ENCODE measurements around the gene RIPOR1.
A peak's percentile ranks its signal among the peaks of the same experiment; 100 is the strongest.
"Not testable (repeated sequence)": the region's sequence is repeated elsewhere in the genome, so short reads cannot be mapped to it uniquely, and the experiment has no call there.

Gene RIPOR1, protein sequence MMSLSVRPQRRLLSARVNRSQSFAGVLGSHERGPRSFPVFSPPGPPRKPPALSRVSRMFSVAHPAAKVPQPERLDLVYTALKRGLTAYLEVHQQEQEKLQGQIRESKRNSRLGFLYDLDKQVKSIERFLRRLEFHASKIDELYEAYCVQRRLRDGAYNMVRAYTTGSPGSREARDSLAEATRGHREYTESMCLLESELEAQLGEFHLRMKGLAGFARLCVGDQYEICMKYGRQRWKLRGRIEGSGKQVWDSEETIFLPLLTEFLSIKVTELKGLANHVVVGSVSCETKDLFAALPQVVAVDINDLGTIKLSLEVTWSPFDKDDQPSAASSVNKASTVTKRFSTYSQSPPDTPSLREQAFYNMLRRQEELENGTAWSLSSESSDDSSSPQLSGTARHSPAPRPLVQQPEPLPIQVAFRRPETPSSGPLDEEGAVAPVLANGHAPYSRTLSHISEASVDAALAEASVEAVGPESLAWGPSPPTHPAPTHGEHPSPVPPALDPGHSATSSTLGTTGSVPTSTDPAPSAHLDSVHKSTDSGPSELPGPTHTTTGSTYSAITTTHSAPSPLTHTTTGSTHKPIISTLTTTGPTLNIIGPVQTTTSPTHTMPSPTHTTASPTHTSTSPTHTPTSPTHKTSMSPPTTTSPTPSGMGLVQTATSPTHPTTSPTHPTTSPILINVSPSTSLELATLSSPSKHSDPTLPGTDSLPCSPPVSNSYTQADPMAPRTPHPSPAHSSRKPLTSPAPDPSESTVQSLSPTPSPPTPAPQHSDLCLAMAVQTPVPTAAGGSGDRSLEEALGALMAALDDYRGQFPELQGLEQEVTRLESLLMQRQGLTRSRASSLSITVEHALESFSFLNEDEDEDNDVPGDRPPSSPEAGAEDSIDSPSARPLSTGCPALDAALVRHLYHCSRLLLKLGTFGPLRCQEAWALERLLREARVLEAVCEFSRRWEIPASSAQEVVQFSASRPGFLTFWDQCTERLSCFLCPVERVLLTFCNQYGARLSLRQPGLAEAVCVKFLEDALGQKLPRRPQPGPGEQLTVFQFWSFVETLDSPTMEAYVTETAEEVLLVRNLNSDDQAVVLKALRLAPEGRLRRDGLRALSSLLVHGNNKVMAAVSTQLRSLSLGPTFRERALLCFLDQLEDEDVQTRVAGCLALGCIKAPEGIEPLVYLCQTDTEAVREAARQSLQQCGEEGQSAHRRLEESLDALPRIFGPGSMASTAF

DNA sequence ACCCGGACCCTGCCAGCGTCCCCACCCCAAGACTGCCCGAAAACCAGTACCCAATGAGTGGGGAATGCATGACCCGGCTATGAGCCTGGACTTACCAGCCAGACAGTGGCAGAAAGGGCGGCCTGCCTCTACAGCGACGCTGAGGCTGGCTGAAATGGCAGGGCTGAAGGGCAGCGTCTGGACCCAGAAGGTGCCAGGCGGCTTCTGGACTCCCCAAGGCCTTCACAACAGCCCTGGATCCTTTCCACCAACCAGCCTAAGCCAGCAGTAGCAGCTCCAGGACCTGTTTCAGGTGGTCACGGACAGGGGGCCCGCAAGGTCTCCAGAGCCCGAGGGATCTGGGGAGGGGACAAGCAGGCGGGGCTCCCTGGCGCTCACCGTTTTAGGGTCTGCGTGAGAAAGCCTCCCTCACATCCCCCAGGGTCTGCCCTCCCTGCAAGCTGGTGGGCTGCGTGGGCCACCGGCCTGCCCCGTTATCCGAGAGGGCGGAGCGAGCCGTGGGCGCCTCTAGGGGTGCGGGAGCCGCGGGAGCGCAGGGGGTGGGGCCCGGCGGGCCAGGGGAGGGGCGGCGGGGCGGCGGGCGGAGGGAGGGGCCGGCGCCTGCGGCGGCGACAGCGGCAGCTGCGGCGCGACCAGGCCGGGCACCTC is at the start of gene RIPOR1:
TSS of gene RIPOR1 (plus strand) at position 608 of the 648 bp plus-strand sequence. CDS start 9,618 bp downstream, outside the sequence.
- peak; percentile 51 for DNase-seq

DNA sequence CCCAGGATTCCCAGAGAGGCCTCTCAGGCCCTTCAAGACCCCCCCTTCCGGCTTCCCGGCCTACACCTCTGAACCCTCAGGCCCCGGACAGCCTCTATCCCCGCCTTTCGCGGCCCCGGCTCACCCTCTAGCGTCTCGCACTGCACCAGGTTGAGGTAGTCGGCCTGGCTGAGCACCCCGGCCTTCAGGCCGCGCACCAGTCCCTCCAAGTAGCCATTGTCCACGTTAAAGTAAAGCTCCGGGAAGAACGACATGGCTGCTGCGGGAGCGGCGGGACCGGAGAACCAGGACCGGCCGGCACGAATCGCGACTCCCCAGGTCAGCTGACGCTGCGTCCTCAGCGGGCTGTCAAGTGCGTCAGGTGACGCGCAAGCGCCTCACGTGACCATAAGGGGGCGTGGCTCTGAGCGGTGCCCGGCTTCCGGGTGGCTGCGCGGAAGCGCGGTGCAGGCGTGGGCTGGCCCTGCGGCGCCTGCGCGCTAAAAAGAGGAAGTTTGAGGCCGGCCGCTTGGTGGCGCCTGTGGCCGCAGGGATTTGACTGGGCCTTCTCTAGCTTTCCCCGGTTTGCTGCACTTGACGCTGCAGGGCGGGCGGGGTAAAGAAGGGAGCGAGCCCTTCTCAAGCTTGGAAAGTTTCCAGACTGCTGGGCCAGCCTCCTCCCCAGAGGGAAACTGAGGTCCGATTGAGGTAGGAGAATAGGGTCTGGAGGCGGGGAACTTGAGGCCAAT is 47.6 kb upstream of the RIPOR1 start, which contains the start of gene ATP6V0D1:
TSS of gene ATP6V0D1 (minus strand) at position 325 of the 728 bp plus-strand sequence. CDS start at position 254, 71 bp downstream.
- peak; percentile 98 for DNase-seq

DNA sequence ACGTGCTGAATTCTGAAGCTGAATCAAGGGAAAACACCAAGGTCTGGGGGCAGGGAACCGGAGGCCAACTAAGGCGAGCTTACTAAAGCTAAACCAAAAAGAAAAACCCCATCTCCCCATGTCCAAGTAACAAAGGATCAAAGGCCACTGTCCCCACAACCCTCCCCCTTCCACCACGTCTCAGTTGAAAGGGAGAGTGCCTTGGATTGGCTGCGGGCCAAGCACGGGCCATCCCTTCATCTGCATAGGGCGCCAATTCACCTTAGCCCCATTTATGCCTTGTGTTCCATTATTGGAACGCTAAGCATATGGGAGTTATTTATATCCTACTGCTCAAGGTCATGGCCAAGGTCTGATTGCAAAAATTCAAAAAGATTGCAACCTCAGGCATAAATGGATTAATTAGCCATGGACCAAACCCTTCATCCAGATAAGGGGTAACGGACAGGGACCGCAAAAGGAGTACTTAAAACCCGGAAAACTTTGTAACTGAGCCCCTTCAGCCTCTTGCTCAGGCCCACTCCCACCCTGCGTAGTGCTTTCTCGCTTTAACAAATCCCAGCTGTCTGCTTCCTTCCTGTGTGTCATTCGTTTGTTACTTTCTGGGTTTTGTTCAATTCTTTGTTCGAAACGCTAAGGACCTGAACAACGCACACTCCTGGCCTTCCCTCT is 46.9 kb upstream of the RIPOR1 start:
- DNase-seq, result peak; percentile 41

DNA sequence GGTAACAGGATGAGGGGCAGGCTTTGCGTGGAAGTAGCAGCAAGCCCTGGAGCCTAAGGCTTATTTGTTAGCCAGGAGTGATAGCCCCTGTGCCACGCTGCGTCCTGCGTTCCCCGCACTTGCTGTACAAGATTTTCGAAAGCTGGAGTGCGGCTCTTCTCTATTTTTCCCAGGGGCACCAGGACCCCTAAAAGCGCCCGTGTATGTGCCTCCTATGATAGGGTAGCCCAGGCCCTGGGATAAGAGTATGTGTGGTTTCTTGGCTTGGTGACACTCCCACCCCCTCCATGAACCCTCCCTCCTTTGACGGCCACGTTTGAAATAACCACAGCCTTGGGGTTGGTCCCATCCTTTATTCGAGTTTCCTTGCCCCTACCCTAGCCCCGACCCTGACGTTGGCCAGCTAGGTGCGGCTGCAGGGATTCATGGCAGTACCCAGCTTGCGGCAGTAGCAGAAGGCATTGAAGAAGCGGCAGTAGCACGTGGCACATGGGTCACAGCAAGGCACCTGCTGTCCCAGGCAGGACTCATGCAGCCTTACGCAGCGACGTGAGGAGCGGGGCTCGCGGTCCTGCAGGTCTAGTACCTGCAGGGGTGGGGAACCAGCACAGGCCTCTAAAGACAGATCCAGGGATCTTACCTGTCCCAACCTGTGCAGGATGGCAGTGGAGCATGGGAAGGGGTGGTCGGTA is 46.2 kb upstream of the RIPOR1 start:
- no peak for DNase-seq

DNA sequence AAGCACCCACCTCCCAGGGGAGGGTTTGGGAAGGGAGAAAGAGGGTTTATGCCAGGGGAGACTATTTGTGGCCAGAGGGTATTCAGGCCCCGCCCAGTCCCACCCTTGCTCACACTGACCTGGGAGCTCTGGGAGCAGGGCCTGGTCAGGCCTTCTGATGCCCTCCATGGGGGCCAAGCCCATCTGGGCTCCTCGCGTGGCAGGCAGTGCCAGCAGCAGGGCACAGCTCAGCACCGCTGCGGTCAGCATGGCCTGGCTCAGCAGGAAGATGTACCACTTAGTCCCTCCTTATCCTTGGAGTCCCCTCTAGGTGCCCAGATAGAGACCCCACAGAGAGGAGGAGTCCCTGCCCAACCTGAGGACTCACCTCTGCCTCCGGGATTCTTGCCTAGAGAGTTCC is 45.5 kb upstream of the RIPOR1 start, which contains the start of gene AGRP:
TSS of gene AGRP (minus strand) at position 398 of the 400 bp plus-strand sequence. CDS start at position 249, 149 bp downstream.
- DNase-seq, result no peak

DNA sequence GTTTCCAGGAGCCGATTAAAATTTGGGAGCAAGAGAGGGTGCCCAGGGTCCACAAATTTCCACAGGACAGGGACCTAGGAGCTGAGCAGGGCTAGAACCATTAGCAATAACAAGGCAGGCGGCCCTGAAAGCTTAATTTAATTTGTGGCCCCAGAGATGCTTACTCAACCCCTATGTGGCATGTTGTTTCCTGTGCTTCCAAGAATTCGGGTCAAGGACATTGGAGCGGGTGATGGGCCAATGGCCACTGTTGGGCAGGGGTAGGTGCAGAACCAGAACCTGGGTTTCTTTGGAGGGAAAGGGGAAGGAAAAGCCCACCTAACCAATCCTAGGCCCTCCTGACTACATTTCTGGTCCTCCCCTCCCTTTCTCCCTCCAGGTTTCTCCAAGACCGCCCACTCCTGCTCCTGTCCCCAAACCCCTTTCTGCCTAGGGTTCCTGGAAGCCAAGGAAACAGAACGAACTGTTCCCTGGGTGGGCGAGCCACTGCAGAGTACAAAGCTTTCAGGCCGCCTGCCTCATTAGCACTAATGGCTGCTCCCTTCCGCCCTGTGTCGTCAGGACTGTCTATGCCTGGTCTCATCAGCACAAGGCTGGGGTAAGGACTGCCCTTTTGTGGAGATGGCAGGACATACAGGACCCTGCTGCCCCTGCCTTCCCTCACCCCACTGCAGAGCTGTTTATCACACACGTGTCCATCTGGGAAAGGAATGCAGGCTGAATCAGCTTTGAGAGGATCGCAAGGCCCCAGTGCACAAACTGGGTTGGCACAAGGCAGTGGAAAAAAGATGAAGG is 44.7 kb upstream of the RIPOR1 start:
- DNase-seq, result no peak

DNA sequence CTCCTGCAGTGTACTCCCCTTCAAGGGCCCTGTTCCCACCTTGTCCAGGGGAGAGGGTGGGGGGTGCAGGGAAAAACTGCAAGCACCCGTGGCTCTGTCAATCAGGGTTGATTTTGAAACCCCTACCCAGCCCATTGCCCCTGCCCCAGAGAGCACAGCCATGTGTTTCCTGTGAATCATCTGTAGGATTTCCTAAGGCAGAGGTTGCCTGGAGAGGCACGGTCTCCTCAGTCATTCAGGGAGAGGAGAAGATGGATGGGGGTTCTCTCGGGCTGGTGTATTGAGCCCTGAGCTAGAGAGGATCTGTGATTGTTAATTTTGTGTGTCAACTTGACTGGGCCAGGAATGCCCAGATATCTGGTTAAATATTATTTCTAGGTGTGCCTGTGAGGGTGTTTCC is 41.8 kb upstream of the RIPOR1 start:
- peak; percentile 26 for DNase-seq

DNA sequence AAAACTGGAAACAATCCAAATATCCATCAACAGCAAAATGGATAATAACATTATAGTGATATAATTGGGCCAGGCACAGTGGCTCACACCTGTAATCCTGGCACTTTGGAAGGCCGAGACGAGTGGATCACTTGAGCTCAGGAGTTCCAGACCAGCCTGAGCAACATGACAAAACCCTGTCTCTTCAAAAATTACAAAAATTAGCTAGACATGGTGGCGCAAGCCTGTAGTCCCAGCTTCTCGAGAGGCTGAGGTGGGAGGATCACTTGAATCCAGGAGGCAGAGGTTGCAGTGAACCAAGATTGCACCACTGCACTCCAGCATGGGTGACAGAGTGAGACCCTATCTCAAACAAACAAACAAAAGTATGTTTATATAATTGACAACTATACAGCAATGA is 41.1 kb upstream of the RIPOR1 start:
- DNase-seq, result not testable (repeated sequence)

DNA sequence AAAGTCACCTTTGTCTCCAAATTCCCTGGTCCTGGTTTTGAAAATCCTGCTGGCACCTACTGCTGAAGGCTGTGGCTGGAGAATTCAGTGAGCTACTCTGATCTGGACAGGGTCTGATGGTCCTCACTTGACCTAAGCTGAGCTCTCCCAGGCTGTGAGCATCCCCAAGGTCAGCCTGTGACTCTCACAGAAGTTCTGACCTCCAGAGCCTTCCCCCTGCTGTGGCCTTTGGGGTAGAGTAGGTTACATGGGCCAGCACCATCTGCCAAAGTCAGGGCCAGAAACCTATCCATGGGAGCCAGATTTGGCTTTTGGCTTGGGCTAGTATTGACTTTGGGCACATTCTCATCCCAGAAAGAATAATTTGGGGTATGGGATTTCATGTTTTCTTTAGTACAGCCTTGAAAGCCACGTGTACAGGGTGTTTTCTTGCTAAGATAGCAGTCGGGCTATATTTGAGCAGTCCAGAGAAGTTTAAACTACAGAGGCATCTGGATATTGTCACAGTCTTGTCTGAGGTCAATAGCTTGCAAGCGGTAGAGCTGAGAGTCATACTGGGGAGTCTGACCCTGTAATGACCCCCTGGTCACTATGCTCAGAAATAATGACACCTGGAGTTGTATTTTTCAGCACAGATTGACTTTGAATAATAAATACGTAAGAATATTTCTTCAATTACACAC is 39.1 kb upstream of the RIPOR1 start:
- no peak for DNase-seq

DNA sequence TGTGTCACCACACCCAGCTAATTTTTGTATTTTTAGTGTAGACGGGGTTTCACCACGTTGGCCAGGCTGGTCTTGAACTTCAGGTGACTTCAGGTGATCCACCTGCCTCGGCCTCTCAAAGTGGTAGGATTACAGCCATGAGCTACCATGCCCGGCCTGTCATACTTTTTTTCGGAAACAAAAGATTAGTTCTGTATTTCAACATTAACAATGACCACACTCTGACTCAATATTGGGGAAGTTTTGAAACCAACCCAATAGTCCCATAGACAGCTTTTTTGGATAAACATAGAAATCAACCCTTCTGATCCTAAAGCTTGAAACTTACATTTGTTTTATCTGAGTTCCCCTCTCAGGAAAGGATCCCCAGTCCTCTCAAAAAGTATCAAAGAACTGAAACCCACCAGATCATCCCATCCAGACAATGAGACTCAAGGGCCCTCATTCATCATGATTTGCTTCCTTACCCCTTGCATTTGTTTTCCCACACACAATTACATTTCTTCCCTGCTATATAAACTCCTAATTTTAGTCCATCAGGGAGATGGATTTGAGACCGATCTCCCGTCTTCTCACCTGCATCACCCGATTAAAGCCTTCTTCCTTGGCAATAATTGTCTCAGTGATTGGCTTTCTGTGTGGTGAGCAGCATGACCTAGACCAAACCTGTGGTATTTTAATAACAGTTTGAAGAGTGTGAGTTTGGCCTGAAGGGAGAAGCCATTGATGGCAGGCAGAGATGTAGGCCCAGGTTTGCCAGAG is 38.1 kb upstream of the RIPOR1 start:
- no peak for DNase-seq

DNA sequence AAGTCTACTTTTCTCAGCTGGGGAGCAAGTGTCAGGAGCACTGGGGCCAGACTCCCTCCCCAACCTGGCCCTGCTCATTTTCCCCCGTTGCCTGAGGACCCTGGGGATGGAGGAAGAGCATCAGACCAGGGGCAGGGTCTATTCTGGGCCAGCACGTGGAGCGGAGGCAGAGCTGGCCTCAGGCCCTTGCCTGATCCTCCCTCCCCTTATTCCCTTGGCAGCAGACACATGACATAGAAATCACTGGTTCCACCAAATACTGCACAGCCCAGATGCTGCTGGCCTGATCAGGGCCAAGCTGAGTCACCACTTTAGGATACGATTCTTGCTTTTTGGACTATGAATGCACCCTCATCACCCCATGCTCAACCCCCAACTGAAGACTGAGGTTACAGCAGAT is 29.5 kb upstream of the RIPOR1 start:
- no peak for DNase-seq

DNA sequence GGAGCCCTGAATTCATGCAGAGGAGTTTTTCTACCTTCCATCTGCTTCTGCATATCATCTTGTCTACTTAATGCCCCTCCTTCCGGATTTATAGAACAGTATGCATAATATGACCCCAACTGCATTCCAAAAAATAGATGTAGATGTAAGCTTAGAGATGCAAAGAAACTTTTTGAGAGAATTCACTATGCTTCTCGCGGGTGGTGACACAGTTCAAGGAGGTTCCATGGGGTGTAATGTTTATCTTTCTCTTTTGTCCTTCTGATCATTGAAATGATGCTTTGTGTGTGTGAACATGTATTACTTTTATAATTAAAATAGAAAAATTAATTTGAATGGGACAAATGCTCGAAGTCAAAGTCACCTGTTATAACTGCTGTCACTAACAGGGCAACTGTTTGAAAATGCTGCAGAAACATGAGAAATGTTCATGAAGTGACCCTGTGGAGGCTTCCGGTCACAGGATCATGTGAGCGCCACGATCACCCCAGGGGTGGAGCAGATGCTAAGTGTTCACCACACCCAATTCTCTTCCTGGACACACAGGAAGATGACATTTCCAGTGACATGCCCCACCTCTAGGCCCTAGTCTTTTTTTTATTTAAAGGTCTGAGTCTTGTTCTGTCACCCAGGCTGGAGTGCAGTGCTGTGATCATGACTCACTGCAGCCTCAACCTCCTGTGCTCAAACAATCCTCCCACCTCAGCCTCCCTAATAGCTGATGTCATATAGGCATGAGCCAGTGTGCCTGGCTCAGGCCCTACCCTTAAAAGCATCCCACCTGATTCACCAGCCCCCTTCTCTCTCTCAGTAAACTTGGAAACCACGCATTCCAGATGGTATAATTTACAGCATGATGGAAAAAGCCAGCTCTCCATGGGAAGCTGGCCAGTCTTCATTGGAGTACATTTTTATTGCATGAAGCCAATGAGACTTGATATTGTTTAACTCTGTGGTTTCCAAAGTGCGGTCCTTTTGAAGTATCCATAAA is 24.3 kb upstream of the RIPOR1 start:
- DNase-seq, result peak; percentile 83

DNA sequence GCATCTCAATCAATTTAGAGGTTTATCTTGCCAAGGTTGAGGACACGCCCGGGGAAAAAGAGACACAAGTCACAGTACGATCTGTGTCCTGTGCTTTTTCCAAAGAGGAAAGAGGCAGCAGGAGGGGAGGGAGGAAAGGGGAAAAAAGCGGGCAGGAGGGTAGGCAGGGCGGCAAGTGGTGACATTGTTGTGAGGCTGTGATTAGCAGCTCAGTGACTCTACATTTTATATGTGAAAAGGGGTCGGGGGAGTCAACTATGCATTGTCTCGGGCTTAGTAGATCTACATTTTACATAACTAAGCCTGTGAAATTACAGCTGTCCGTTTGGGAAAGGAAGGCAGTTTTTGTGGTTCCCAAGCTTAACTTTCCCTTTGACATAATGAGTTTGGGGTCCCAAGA is 22.2 kb upstream of the RIPOR1 start:
- DNase-seq, result no peak

DNA sequence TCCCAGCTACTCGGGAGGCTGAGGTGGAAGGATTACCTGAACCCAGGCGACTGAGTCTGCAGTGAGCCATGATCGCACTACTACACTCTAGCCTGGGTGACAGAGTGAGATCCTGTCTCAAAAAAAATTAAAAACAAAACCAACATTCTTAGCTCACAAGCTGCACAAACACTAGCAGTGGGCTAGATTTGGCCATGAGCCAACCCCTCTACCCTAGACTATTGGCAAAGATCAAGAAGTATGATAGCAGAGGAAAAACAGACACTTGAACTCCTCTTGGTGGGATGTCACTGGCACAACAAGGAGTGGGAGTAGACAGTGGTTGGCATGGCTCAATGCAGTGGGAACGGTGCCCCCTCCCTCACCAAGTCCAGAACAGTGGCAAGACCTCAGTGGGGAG is 19.6 kb upstream of the RIPOR1 start:
- no peak for DNase-seq

DNA sequence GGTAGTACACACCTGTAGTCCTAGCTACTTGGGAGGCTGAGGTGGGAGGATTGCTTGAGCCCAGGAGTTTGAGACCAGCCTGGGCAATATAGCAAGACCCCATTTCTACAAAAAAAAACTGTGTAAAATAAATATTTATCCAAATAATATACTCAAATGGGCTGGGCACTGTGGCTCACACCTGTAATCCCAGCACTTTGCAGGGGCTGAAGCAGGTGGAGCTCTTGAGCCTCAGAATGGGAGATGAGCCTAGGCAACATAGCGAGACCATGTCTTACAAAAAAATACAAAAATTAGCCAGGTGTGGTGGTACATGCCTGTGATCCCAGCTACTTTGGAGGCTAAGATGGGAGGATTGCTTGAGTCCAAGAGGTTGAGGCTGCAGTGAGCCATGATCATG is 14.7 kb upstream of the RIPOR1 start:
- DNase-seq, result not testable (repeated sequence)

DNA sequence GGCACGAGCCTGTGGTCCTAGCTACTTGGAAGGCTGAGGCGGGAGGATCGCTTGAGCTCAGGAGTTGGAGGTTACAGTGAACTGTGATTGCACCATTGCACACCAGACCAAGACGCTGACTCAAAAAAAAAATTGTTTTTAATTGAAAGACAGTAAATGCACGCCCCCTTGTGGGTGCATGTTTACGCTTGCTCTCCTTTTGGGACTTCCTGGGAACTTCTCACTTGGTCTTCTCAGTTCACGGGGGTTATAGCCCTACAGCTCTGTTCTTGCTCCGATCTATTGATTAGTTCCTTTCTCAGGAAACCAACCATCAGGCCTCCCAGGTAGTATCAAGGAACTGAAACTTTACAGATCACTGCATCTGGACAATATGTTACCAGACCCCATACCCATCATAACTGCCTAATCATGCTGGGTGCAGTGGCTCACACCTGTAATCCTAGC is 14.2 kb upstream of the RIPOR1 start:
- peak; percentile 84 for DNase-seq

All from CD4-positive, alpha-beta T cell treated with Interleukin-15 for 1 hour (primary cell).